SKM-1 treated with dmso at 0.1 percent for 144 hours (cell line): ENCODE results near the gene PPTC7.
"Not testable (repeated sequence)": the region's sequence is repeated elsewhere in the genome, so short reads cannot be mapped to it uniquely, and the experiment has no call there.

ENCODE experiments used
- DNase-seq: peaks from one replicate; lab custom pipeline; 2025; ENCODE audit not compliant: unreplicated experiment; lab: John Stamatoyannopoulos, UW

The PPTC7 gene

DNA sequence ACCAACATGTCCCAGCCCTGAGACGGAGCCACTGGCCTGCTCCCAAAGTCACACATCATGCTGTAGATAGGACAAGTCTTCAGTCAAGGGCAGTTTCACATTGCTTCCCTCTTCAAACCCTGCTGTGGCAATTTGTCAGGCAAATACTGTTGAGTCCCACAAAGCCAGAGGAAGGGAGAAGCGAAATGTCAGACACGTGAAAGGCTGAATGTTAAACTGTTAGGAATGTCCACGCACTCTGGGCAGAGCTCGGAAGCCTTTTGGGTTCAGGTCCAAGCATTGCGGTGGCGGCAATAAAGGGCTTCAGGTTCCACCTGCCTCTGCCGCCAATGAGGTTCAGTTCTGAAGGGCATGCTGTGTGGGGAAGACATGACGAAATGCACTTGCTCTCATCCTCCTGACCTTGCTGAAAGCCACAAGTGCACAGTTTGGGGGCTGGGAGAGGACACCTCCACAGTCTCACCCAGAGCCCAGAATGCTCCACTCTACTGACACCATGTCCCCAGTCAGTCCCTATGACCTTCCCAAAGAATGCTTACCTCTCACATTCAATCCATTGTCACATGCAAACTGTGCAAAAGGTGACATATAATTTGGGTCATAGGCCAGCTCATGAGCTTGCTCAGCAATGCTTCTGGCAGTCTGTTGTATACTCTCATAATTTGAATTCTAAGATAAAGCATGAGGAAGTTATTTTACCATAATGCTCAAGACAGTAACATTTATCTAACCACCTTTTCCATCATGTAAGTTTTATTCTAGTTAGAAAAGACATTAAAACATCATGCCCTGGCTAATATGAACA lies 45.3 kb downstream of the PPTC7 start:
- DNase-seq, result peak; percentile 30

DNA sequence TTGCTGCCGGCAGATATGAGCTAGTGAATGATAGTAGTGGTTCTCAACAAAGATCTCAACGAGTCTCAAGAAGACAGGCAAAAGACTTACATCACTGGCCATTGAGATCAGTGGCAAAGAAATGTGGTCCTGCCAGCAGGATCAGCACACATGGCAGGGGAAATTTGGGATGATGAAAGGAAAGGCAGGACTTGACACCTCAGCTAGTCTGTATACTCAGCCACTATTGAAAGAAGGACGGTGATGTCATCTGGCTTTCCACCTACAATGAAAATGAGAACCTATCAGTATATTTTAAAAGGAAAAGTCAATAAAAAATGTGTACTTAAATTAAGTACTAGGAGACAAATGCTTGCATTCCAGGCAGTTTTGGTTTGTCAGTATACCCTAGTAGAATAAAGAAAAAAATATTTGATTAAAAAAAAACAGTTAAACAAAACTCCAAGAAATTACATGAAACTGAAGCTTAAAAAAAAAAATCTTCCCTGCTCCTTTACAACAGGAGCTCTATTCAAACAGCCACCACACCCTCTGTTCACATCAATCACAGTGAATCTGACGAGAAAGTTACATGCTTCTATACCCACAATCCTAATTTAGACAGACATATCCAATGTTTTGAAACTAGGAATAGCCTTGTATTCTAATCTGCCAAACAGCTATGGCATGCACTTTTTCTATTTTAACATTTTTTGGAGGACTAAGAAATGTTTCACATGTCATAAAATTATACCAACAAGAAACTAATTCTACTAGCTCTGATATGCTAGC lies 46.1 kb downstream of the PPTC7 start:
- no peak for DNase-seq

DNA sequence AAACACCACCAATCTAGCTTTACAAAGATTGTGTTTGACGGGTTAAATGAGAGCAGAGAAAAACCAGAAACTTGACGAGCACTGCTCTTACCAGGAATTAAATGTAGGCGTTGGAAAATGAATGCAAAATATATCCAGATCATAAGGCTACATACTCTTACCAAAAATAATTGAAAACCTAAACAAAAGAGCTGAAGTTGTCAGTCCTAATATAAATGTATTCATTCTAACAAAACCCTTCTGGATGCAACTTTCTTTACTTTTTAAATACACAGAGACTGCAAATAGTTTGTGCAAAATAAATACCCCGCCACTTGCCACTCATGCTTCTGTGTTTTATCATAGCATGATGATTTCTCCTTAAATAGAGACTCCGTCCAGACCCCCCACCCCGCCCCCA lies 48.3 kb downstream of the PPTC7 start:
- no peak for DNase-seq

DNA sequence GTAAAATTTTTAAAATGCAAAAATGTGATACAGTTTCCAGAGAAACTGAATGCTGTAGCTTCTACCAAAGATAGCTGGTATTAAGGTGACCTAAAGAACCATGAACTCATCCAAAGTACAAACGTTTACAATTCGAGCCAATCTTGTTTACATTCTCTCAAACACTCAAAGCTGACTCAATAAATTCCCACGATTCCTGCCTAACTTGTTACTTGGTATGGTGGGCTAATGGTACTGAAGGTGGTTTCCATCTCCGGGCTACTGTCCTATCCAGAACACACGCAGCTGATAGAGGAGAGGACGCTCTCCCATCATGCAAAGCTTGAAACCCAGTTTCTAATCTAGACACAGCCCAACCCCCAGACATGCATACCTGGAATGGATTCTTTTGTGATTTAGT lies 49.5 kb downstream of the PPTC7 start:
- no peak for DNase-seq

DNA sequence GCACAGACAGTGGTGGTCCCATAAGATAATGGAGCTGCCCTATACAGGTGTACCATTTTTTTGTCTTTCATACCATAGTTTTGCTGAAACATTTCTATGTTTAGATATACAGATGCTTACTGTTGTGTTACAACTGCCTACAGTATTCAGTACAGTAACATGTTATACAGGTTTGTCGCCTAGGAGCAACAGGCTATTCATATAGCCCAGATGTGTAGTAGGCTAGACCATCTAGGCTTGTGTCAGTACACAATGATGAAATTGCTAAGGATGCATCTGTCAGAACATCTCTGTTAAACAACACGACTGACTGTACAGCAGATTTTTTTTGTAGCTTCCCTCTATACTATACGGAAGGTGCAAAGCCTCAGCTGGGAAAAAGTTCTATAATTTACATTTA lies 50.5 kb downstream of the PPTC7 start:
- DNase-seq, result no peak

DNA sequence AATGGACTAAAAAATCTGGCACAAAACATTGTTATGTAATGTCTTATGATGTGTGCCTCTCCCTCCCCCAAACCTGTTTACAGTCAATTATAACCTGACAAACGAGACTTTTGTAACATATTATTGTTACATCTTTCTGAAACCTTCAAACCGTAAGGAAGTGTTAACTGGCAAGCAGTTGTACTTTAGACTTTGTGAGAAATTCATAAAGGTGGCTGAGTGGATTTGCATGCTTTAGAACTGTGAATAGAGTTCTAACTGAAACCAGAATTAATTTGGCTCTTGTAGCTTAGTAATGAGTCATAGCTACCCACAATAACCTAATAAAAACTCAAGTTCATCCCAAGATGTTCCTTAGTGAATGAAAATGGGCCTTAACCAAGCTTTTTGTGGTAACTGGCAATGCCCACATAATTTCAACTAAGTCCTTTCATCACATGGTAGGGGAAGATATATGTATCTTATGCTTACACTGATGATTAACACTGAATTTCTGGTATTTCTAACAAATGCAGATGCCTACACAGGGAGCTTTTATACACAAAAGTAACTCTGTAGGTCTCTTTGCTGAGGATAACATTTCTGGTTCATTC lies 51.3 kb downstream of the PPTC7 start:
- DNase-seq, result no peak

DNA sequence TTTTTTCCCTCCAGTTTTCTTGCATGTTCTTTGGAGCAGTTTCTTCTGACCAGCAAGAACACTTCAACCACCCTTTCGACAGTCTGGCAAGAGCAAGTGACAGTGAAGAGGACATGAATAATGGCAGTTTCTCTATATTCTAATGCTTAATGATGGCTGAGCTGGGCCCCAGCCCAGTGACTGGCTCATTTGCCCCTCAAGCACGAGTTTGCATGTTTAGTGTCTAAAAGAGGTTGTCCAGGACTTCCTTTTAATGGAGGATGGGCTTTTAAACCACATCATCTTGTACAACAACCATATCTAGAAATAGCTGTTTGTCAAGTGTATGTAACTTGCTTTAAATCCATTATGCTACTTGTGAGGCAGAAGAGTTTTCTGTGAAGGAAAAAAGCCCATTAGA lies 52.6 kb downstream of the PPTC7 start:
- no peak for DNase-seq

DNA sequence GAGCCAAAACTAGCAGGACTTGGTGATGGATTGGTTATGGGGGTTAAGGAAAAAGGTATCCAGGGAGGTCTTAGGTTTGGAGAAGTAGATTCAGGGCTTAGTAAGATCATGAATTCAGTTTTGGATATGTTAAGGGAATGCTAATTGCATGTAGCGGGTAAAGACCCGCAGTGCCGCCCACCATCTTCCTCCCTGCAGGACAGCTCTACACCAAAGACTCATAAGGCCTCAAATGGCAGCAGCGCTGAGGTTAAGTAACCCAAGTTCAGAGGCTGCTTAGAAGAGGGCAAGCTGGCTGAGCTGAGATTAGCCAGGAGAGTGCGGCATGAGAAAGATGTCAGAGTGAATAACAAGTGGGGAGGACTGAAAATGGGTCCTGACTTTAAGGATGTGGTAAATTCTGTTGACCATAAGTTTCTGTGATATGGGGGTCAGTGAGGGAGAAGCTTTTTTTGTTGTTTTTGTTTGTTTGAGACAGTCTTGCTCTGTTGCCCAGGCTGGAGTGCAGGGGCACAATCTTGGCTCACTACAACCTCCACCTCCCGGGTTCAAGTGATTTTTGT lies 54.8 kb downstream of the PPTC7 start:
- no peak for DNase-seq

DNA sequence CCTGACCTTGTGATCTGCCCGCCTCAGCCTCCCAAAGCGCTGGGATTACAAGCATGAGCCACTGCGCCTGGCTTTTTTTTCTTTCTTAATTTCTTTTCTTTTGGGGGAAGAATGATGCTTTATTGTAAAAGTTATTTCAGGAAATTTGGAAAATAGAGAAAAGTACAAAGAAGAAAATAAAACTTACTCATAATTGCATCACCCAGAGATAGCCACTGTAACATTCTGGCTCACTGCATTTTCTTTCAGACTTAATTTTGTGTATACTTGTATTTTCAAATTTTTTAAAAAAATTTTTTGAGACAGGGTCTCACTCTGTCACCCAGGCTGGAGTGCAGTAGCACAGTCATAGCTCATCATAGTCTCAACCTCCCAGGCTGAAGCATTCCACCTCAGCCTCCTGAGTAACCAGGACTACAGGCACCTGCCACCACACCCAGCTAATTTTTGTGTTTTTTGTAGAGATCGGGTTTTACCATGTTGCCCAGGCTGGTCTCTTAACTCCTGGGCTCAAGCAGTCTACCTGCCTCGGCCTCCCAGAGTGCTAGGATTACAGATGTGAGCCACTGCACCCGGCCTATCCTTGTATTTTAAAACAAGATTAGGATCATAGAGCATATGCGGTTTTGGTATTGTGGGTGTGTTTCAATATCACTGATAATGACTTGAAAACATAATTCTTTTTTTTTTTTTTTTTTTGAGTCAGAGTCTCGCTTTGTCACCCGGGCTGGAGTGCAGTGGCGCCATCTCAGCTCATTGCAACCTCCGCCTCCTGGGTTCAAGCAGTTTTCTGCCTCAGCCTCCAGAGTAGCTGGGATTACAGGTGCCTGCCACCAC lies 62.0 kb downstream of the PPTC7 start:
- DNase-seq, result not testable (repeated sequence)

DNA sequence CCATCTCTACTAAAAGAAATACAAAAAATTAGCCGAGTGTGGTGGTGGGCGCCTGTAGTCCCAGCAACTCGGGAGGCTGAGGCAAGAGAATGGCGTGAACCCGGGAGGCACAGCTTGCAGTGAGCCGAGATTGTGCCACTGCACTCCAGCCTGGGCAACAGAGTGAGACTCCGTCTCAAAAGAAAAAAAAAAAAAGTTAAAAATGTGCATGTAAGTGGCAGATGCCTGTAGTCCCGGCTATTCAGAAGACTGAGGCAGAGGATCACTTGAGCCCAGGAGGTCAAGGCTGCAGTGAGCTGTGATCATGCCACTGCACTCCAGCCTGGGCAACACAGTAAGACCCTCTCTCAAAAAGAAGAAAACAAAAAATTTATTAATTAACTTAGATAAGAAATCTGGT lies 65.1 kb downstream of the PPTC7 start:
- DNase-seq, result not testable (repeated sequence)

DNA sequence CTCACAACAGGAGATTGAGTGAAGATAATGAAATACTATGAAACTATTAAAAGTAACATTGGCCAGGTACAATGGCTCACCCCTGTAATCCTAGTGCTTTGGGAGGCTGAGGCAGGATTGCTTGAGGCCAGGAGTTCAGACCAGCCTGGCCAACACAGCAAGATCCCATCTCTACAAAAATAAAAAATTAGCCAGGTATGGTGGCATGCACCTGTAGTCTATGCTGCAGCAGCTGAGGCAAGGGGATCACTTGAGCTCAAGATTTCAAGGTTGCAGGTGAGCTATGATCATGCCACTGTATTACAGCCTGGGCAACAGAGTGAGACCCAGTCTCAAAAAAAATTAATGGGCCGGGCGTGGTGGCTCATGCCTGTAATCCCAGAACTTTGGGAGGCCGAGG lies 66.1 kb downstream of the PPTC7 start:
- no peak for DNase-seq

DNA sequence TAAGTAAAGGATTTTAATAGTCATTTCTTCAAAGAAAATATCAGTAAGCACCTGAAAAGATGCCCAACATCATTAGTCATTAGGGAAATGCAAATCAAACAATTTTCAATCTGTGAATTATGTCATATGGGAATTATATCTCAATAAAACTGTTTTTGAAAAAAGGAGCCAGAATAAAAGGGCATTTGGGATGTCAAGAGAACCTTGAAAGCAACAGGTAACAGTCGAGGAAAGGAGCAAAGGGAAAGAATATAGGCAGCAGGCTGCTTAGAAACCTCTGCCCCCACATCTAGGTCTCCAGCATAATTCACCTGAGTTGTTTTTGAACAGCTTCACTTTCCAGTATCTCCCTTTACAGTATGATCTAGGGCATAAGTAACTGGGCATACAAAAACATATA lies 68.8 kb downstream of the PPTC7 start:
- no peak for DNase-seq

DNA sequence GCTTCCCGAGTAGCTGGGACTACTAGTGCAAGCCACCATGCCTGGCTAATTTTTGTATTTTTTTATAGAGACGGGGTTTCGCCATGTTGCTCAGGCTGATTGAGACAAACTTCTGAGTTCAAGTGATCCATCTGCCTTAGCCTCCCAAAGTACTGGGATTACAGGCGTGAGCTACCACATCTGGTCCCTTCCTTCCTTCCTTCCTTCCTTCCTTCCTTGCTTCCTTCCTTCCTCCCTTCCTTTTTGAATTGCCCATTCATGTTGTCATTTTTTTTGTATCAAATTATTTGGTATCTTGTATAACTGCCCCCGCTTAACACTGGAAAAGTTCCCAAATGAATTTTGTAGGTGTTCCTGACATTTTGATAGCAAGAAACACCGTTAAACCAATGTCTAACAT lies 69.3 kb downstream of the PPTC7 start:
- DNase-seq, result no peak

DNA sequence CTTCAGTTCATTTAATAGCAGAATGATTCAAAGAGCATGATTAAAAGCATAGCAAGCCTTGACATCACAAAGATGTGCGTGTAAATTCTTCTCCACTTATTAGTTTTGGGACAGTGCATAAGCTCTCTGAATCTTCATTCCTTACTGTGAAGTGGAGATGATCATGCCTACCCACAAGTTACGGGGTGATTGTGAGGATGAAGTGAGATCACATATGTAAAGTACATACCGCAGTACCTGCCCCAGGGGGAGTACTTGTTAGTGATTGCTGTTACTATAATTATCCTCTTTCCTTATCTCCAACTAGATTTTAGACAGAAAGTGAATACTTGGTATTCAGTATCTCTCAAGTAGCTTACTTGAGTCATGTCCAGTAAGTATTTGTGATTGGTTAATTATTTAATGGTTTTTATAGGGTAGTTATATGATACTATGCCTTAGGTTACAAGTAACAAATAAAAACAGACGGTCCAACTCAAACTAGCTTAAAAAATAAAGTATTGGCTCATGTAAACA lies 75.0 kb downstream of the PPTC7 start:
- DNase-seq, result no peak

DNA sequence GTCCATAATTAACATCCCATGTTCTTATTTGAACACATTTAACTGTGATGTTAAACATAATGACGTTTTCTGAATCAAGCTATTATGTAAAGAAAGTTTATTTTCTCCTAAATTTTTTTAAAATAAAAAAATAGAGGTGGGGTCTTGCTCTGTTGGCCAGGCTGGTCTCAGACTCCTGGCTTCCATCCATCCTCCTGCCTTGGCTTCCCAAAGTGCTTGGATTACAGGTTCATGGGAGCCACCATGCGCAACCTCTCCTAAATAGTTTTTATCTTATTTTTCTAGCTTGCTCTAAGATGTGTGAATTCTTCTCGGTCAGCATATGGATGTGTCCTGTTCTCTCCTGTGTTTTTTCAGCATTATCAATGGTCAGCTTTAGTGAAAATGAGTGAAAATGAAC lies 77.8 kb downstream of the PPTC7 start:
- DNase-seq, result no peak

DNA sequence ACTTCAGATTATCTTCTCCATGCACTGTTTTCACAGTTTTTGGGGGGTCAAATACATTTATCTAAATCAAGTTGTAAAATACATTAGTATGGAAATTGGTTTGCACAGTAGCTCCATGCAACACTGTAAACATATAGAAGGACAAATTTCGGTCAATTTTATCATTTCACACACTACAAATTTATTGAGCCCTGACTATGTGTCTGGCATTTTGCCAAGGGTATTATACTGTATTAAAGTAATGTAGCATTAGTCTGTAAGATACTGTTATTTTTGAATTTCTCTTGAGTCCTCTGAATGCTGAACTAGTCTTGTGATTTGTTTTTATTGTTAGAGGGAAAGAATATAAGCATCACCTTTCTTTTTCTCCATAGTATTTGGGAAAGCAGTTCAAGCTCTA lies 79.7 kb downstream of the PPTC7 start:
- DNase-seq, result no peak

DNA sequence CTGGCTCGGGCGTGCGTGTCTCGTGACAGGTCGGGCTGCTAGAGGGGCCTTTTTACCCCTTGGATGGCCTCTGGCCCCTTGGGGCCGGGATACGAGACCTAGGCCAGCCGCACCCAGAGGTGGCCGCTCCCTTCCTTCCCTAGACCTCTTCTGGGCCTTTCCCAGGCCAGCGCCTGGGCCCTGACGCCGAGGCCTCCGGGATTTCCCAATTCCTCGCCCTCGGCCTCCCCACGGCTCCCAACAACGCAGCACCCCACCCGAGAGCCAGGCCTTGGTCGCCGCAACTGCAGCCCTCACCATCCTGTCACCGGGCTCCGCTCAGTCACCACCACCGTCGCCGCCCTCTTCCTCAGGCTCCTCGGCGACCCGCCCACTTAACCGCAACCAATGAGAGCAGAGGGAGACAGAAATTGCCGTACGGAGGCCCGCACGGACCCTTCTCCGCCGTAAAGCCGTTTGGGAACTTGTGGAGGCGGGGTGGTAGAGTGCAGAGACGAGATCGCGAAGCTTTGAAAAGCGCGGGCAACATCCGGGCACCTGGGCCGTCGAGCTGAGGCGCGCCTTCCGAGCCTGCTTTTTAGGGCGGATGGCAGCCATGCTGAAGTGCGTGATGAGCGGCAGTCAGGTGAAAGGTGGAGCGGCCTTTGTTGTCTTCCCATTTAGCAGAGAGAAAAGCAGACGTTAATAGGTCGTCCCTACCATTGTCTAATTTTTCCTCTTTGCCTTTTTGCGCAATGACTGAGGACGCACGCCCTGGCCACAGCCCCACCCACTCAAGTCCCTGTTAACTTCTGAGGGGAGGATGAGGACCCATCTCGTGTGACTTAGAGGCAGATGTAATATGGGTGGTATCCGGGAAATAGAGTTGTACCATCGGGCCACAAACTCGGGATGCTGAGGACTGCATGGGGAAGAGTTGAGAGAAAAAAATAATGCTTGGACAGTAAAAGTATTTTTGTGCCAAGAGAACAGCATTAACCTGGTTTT lies 81.1 kb downstream of the PPTC7 start, which contains the start of the genes RAD9B and VPS29:
Gene RAD9B, plus strand, starts transcription at position 580 of the 987 bp plus-strand sequence. Its CDS starts 7 bp downstream, at position 587.
Gene VPS29, minus strand, starts transcription at position 360 of the 987 bp plus-strand sequence. Its CDS starts 60 bp downstream, at position 300.
- DNase-seq, result peak; percentile 91

DNA sequence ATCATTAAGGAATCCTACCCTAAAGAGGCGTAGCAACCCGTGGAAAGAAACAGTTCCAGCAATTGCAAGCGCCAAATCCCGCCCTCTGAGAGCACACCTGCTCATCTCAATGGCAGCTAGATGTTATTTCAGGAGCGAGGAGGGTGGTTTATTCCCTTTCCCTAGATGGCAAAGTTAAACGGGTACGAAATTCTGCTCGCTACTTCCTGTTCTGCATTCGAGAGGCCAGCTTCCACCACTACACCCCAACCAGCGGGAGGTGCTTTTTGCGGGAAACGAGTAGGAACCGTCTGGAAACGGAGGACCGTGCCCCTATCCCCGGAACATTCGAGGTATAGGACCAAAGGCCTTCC lies 81.7 kb downstream of the PPTC7 start:
- peak; percentile 23 for DNase-seq

DNA sequence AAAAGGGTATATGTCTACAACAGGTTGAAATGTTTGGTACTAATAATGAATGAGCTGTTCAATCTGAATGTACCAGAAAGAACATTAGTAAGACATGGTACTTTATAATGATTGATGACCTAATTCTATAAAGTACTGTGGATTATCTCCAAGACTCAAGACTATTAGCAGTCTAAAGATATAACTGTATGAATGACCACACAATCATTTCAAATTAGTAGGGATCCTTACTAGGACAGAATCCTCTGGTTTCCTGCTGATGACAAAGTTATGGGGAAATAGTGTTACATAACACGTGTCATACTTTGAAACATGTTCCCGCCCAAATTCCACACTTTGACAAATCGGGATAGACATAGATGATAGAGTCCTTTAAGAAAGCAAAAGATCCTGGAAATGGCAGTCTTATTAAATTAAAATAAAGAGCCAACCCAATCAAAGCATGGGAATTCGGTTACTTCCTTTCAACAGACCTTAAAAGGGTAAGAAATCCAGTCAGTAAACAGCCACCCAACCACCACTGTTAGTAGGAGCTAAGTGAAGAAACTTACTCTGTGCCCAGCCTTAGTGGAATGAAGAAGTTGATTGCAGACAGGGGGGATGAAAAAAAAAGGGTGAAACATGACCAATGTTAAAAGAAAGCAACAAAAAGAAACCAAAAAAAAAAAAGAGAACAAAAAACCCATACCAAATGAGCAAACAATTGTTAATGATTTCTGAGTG lies 84.0 kb downstream of the PPTC7 start:
- peak; percentile 26 for DNase-seq
